ENCODE measurements around the gene GALNT10. TPM values are rescaled to one million over a fixed set of nuclear protein-coding genes. Genes with fewer than 3 reads are reported as not detected.

GALNT10 gene
- total RNA-seq, 2 donors from 2014 or later: 30.2 to 43.4 TPM

DNA sequence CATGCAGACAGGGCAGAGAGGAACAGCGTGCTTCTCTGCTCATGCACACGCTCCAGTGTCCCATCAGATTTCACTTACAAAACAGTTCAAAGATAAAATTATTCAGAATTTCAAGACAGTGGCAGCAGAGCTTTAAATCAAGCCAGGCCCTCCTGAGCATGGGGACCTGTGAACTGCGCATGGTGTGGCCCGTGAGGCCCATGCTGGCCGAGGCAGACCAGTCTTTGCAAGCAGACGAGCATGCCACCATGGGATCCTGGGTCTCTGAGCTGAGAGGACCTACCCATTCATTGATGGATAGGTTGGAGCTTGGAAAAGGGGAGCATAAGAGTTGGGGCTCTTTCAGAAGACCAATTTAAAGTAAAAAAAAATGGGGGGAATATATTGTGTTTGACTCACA is 220.3 kb downstream of the GALNT10 start:
- DNase-seq: no peak
- no peaks in the 10 kb centered on the region for H3K27me3 ChIP-seq (ENCODE audit: control insufficient read depth, insufficient read depth, low read length, poor library complexity, severe bottlenecking)
- H3K9ac ChIP-seq (ENCODE audit: extremely low read depth, low read length, poor library complexity, severe bottlenecking): no peak overlapping the region
- peaks cover 34% of the 10 kb centered on the region for H3K36me3 Mint-ChIP-seq (ENCODE audit: low read depth)
- H3K4me1 Mint-ChIP-seq: peaks cover 11% of the 10 kb centered on the region
- H3K4me3 ChIP-seq (ENCODE audit: low read length): no peak overlapping the region
- no peak overlapping the region for H3K27ac ChIP-seq (ENCODE audit: low read depth, low read length)
- TF ChIP-seq, protein P1, sequence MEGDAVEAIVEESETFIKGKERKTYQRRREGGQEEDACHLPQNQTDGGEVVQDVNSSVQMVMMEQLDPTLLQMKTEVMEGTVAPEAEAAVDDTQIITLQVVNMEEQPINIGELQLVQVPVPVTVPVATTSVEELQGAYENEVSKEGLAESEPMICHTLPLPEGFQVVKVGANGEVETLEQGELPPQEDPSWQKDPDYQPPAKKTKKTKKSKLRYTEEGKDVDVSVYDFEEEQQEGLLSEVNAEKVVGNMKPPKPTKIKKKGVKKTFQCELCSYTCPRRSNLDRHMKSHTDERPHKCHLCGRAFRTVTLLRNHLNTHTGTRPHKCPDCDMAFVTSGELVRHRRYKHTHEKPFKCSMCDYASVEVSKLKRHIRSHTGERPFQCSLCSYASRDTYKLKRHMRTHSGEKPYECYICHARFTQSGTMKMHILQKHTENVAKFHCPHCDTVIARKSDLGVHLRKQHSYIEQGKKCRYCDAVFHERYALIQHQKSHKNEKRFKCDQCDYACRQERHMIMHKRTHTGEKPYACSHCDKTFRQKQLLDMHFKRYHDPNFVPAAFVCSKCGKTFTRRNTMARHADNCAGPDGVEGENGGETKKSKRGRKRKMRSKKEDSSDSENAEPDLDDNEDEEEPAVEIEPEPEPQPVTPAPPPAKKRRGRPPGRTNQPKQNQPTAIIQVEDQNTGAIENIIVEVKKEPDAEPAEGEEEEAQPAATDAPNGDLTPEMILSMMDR (conservative IDR thresholded peaks at IDR 0.05): no peak
- H3K27ac Mint-ChIP-seq: no peak overlapping the region
- no peaks in the 10 kb centered on the region for H3K9me3 Mint-ChIP-seq
- WGBS, 2 experiments (ENCODE audit: insufficient coverage in 1 of 2, insufficient read length in 1 of 2): 85 to 90% methylated on average over 2 to 6 of the region's 6 CpGs
- H3K4me3 Mint-ChIP-seq: no peak overlapping the region
- H3K27me3 Mint-ChIP-seq (ENCODE audit: insufficient read depth): peaks cover 29% of the 10 kb centered on the region
- H3K9me3 ChIP-seq (ENCODE audit: control insufficient read depth, low read length): no peaks in the 10 kb centered on the region
- peaks cover 50% of the 10 kb centered on the region for H3K36me3 ChIP-seq (ENCODE audit: control insufficient read depth, insufficient read depth, low read length)
- H3K4me1 ChIP-seq (ENCODE audit: control insufficient read depth, insufficient read depth, low read length): peaks cover 8% of the 10 kb centered on the region

DNA sequence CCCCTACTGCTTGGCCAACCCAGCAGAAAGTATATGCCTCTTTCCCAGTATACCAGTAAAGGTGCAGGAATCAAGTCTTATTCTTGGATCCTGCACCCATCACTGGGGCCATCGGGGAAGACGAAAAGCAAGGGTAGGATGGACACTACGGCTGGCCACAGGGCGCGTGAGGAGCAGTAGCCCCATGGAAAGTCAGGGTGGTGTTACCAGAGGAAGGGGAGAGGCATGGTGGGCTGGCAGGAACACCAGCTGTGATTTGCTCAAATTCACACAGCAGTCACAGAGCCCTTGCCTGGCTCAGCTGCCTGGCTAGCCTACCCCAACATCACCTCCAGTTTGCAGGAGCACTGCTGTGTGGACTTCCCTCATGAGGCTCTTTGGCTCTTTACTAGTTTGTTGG is 220.8 kb downstream of the GALNT10 start:
- TF ChIP-seq, protein P1 (conservative IDR thresholded peaks at IDR 0.05): no peak
- Histone ChIP-seq H3K4me3 (ENCODE audit: low read length) (no peak overlapping the region), H3K9ac (ENCODE audit: extremely low read depth, low read length, poor library complexity, severe bottlenecking) (no peak overlapping the region), H3K4me1 (ENCODE audit: control insufficient read depth, insufficient read depth, low read length) (peaks cover 8% of the 10 kb centered on the region), H3K36me3 (ENCODE audit: control insufficient read depth, insufficient read depth, low read length) (peaks cover 52% of the 10 kb centered on the region), H3K27me3 (ENCODE audit: control insufficient read depth, insufficient read depth, low read length, poor library complexity, severe bottlenecking) (no peaks in the 10 kb centered on the region), H3K27ac (ENCODE audit: low read depth, low read length) (no peak overlapping the region), H3K9me3 (ENCODE audit: control insufficient read depth, low read length) (no peaks in the 10 kb centered on the region)
- H3K27ac Mint-ChIP-seq: no peak overlapping the region
- H3K27me3 Mint-ChIP-seq (ENCODE audit: insufficient read depth): peaks cover 25% of the 10 kb centered on the region
- 96 to 98% methylated on average over 5 of the region's 5 CpGs for WGBS, 2 experiments (ENCODE audit: insufficient coverage in 1 of 2, insufficient read length in 1 of 2)
- DNase-seq: no peak
- no peak overlapping the region for H3K4me3 Mint-ChIP-seq
- H3K9me3 Mint-ChIP-seq: no peaks in the 10 kb centered on the region
- peaks cover 34% of the 10 kb centered on the region for H3K36me3 Mint-ChIP-seq (ENCODE audit: low read depth)
- peaks cover 11% of the 10 kb centered on the region for H3K4me1 Mint-ChIP-seq

DNA sequence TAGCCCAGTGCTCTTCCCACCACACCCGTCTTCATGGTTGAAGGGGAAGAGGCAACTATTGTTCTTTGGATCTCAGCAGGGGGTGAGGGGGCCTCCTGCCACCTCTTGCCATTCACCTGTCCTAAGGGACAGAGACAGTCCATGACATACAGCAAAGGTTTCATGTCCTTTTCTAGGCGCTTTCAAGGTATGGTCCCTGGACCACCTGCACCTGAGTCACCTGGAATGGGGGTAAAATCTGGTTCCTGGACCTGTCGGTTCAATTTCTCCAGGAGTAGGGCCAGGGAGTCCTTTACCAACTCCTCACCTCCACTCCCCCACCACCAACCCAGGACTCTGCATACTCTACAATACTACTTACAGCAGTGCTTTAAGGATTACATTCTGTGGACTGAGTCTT is 221.8 kb downstream of the GALNT10 start:
- H3K9me3 ChIP-seq (ENCODE audit: control insufficient read depth, low read length): no peaks in the 10 kb centered on the region
- H3K27ac Mint-ChIP-seq: no peak overlapping the region
- no peak overlapping the region for H3K27ac ChIP-seq (ENCODE audit: low read depth, low read length)
- H3K27me3 Mint-ChIP-seq (ENCODE audit: insufficient read depth): peaks cover 17% of the 10 kb centered on the region
- WGBS, 2 experiments (ENCODE audit: insufficient coverage in 1 of 2, insufficient read length in 1 of 2): 90 to 99% methylated on average over 2 to 3 of the region's 3 CpGs
- H3K9me3 Mint-ChIP-seq: no peaks in the 10 kb centered on the region
- H3K36me3 Mint-ChIP-seq (ENCODE audit: low read depth): peaks cover 34% of the 10 kb centered on the region
- H3K4me1 ChIP-seq (ENCODE audit: control insufficient read depth, insufficient read depth, low read length): peaks cover 4% of the 10 kb centered on the region
- TF ChIP-seq, protein P1 (conservative IDR thresholded peaks at IDR 0.05): no peak
- peaks cover 57% of the 10 kb centered on the region for H3K36me3 ChIP-seq (ENCODE audit: control insufficient read depth, insufficient read depth, low read length)
- H3K27me3 ChIP-seq (ENCODE audit: control insufficient read depth, insufficient read depth, low read length, poor library complexity, severe bottlenecking): no peaks in the 10 kb centered on the region
- no peak overlapping the region for H3K9ac ChIP-seq (ENCODE audit: extremely low read depth, low read length, poor library complexity, severe bottlenecking)
- H3K4me1 Mint-ChIP-seq: peaks cover 11% of the 10 kb centered on the region
- H3K4me3 Mint-ChIP-seq: no peak overlapping the region
- H3K4me3 ChIP-seq (ENCODE audit: low read length): no peak overlapping the region
- DNase-seq: no peak

Data from endodermal cell (in vitro differentiated cells).